Ishikawa (cell line): ENCODE measurements around the gene INKA1.

Experiments
- CREB1 ChIP-seq: IDR thresholded peaks from 2 replicates; pipeline ENCODE4 v1.6.1; 2012; ENCODE audit warnings: low read depth
- EGR1 ChIP-seq: IDR thresholded peaks from 2 replicates; pipeline ENCODE4 v1.6.1; 2012
- RAD21 ChIP-seq: IDR thresholded peaks from 2 replicates; pipeline ENCODE4 v1.6.1; 2012; ENCODE audit warnings: low read depth
- TAF1 ChIP-seq: IDR thresholded peaks from 2 replicates; pipeline ENCODE4 v1.6.1; 2012; ENCODE audit warnings: low read depth, mild to moderate bottlenecking
- TEAD4 ChIP-seq: IDR thresholded peaks from 2 replicates; pipeline ENCODE4 v1.6.1; 2012
- YY1 ChIP-seq: IDR thresholded peaks from 2 replicates; pipeline ENCODE4 v1.6.1; 2012; ENCODE audit warnings: low read depth
- TF ChIP-seq, protein P1 (sequence below): IDR thresholded peaks from 2 replicates; pipeline ENCODE4 v1.6.1; 2012; ENCODE audit warnings: low read depth, mild to moderate bottlenecking

GRCh38 chr3:49805367-49805782 lies 2.3 kb downstream of the INKA1 start:
- TF ChIP-seq, protein P1, sequence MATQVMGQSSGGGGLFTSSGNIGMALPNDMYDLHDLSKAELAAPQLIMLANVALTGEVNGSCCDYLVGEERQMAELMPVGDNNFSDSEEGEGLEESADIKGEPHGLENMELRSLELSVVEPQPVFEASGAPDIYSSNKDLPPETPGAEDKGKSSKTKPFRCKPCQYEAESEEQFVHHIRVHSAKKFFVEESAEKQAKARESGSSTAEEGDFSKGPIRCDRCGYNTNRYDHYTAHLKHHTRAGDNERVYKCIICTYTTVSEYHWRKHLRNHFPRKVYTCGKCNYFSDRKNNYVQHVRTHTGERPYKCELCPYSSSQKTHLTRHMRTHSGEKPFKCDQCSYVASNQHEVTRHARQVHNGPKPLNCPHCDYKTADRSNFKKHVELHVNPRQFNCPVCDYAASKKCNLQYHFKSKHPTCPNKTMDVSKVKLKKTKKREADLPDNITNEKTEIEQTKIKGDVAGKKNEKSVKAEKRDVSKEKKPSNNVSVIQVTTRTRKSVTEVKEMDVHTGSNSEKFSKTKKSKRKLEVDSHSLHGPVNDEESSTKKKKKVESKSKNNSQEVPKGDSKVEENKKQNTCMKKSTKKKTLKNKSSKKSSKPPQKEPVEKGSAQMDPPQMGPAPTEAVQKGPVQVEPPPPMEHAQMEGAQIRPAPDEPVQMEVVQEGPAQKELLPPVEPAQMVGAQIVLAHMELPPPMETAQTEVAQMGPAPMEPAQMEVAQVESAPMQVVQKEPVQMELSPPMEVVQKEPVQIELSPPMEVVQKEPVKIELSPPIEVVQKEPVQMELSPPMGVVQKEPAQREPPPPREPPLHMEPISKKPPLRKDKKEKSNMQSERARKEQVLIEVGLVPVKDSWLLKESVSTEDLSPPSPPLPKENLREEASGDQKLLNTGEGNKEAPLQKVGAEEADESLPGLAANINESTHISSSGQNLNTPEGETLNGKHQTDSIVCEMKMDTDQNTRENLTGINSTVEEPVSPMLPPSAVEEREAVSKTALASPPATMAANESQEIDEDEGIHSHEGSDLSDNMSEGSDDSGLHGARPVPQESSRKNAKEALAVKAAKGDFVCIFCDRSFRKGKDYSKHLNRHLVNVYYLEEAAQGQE, result no peak
- TF ChIP-seq TAF1 (no peak), TEAD4 (no peak), CREB1 (no peak), YY1 (no peak), RAD21 (no peak), EGR1 (no peak)
